ENCODE data around the gene MAP7D3. TPM values are rescaled to one million over a fixed set of nuclear protein-coding genes. Genes with fewer than 3 reads are reported as not detected.

Gene MAP7D3
- total and polyA plus RNA-seq, 10 of the 15 experiments (the other 5 are each of a cell fraction or from before 2014, with no cell fraction given): 9.1 to 24.0 (median 11.0) TPM

- no peaks in the 10 kb centered on the region for H4K20me1 ChIP-seq (ENCODE audit: control insufficient read depth, insufficient read depth)
- WGBS (ENCODE audit: insufficient coverage, insufficient replicate concordance, low lambda C conversion rate, missing lambda C conversion rate): 8% methylated on average over 8 of the region's 8 CpGs
- in situ Hi-C loops (cut with MboI): no loop called here
- H3K4me1 ChIP-seq (ENCODE audit: control insufficient read depth, insufficient read depth, low read length): no peaks in the 10 kb centered on the region
- intact Hi-C loops (cut with micrococcal nuclease; ENCODE audit: unreplicated experiment): no loop called here
- no peaks in the 10 kb centered on the region for H3K79me2 ChIP-seq (ENCODE audit: control insufficient read depth, insufficient read depth, low read length)
- no peaks in the 10 kb centered on the region for H3K9me3 ChIP-seq (replicated peaks; ENCODE audit: control insufficient read depth, insufficient read depth, low read length)
- H3K4me3 ChIP-seq: no peak overlapping the region
- DNase-seq (ENCODE audit: low read depth, low spot score) (no peak), ATAC-seq (no peak), FAIRE-seq (no peak)
- no peak overlapping the region for H2AFZ ChIP-seq (ENCODE audit: control insufficient read depth, low read depth, low read length)
- no peak overlapping the region for H3K27ac ChIP-seq (ENCODE audit: control insufficient read depth, insufficient read depth)
- ChIA-PET SMC1A (ENCODE audit: uncharacterized antibody, unreplicated experiment) (no interaction called here), CTCF (interaction anchor here (0.6 to 1.5 kb wide), 2 partner anchors 17 to 158 kb away, joined by 3 read pairs; no protein-coding TSS in a partner anchor), POLR2A (no interaction called here), RAD21 (ENCODE audit: unreplicated experiment) (no interaction called here)
- no peak overlapping the region for H3K4me2 ChIP-seq (ENCODE audit: control insufficient read depth, insufficient read depth)
- peaks cover 0 to 2% of the 10 kb centered on the region in 2 experiments; a peak in 1 of 4 replicates for H3K27me3 ChIP-seq (replicated peaks in 1 of 2; ENCODE audit: control insufficient read depth in 2 of 2, insufficient read depth in 2 of 2, low read length in 1 of 2)
- H3K36me3 ChIP-seq (ENCODE audit: control insufficient read depth in 2 of 2, insufficient read depth in 2 of 2, low read length in 1 of 2): no peaks in the 10 kb centered on the region
- no peak overlapping the region for H3K9ac ChIP-seq (ENCODE audit: control insufficient read depth, insufficient read depth, low read length)
- TF ChIP-seq SMC3 (IDR thresholded peaks at IDR 0.05; ENCODE audit: borderline replicate concordance, low read length) (no peak), CTCF (IDR thresholded peaks at IDR 0.05 in 2 of 3, conservative IDR thresholded peaks at IDR 0.05 in 1 of 3; ENCODE audit: control insufficient read depth in 2 of 3, extremely low read depth in 1 of 3, insufficient read depth in 1 of 3, low read depth in 3 of 3, low read length in 3 of 3) (no peak), NFYB (IDR thresholded peaks at IDR 0.05; ENCODE audit: insufficient read depth, low read depth, low read length) (no peak), RAD21 (IDR thresholded peaks at IDR 0.05; ENCODE audit: insufficient read depth, low read depth, low read length) (no peak), HCFC1 (IDR thresholded peaks at IDR 0.05; ENCODE audit: low read length) (no peak), ATF2 (IDR thresholded peaks at IDR 0.05; ENCODE audit: low read length) (no peak), KDM1A (IDR thresholded peaks at IDR 0.05; ENCODE audit: borderline replicate concordance) (no peak), ZBTB40 (IDR thresholded peaks at IDR 0.05; ENCODE audit: borderline replicate concordance) (no peak), MTA2 (IDR thresholded peaks at IDR 0.05; ENCODE audit: low read depth) (no peak), SKIL (IDR thresholded peaks at IDR 0.05; ENCODE audit: low read depth, poor library complexity, severe bottlenecking) (no peak), BCL11A (IDR thresholded peaks at IDR 0.05; ENCODE audit: low read depth, low read length) (no peak), IRF3 (IDR thresholded peaks at IDR 0.05) (no peak)
- no TSS peak for BruUV-seq (replicated peaks)
Observed at GRCh38 chrX:136185401-136186022, 65.7 kb downstream of the MAP7D3 start.

Data from GM12878 (cell line).